Astrocyte (in vitro differentiated cells and primary cell): ENCODE measurements around the gene VDR. TPM values are rescaled to one million over a fixed set of nuclear protein-coding genes. Genes with fewer than 3 reads are reported as not detected.

Experiments
- DNase-seq: peaks from one replicate; pipeline ENCODE4 v3.0.0-alpha.2; 2010; ENCODE audit warnings: low read depth
- FAIRE-seq: peaks from 2 replicates; lab custom pipeline; 2011; peaks lifted over from hg19 to GRCh38; lab: Jason Lieb, UNC
- H2AFZ ChIP-seq: 2 replicates; pipeline ENCODE4 v1.6.0; 2012; ENCODE audit warnings: low read depth, low read length, inconsistent platforms
- H3K27ac ChIP-seq: 2 replicates; pipeline ENCODE4 v1.5.1; 2011; ENCODE audit warnings: low read depth, low read length, inconsistent platforms
- H3K27me3 ChIP-seq: 2 replicates; pipeline ENCODE4 v1.6.0; 2011; ENCODE audit warnings: low read length, inconsistent platforms; ENCODE audit not compliant: insufficient read depth
- H3K36me3 ChIP-seq: 2 replicates; pipeline ENCODE4 v1.5.1; 2011; ENCODE audit warnings: low read length, inconsistent platforms; ENCODE audit not compliant: insufficient read depth
- H3K4me1 ChIP-seq: 2 replicates; pipeline ENCODE4 v1.5.1; 2011; ENCODE audit warnings: low read length, inconsistent platforms; ENCODE audit not compliant: insufficient read depth
- H3K4me2 ChIP-seq: 2 replicates; pipeline ENCODE4 v1.6.0; 2012; ENCODE audit warnings: low read length, inconsistent platforms
- H3K4me3 ChIP-seq: 2 replicates; pipeline ENCODE4 v1.5.1; 2011; ENCODE audit warnings: low read depth, mild to moderate bottlenecking, low read length, inconsistent platforms; ENCODE audit not compliant: insufficient read depth
- H3K79me2 ChIP-seq: 2 replicates; pipeline ENCODE4 v1.6.0; 2012; ENCODE audit warnings: mild to moderate bottlenecking, low read length, inconsistent platforms; ENCODE audit not compliant: insufficient read depth
- H3K9ac ChIP-seq: 2 replicates; pipeline ENCODE4 v1.6.0; 2012; ENCODE audit warnings: mild to moderate bottlenecking, low read length, inconsistent platforms
- H3K9me3 ChIP-seq: 2 replicates; pipeline ENCODE4 v1.5.1; 2012; ENCODE audit warnings: low read depth, mild to moderate bottlenecking, low read length, inconsistent platforms; ENCODE audit not compliant: insufficient read depth
- H4K20me1 ChIP-seq: 2 replicates; pipeline ENCODE4 v1.6.0; 2012; ENCODE audit warnings: low read length, inconsistent platforms; ENCODE audit not compliant: insufficient read depth
- H3K27ac Mint-ChIP-seq: one replicate; pipeline ENCODE4 v1.8.0; 2021; ENCODE audit warnings: mild to moderate bottlenecking, mixed read lengths; ENCODE audit not compliant: unreplicated experiment
- H3K27me3 Mint-ChIP-seq: one replicate; pipeline ENCODE4 v1.8.0; 2021; ENCODE audit warnings: low read depth, mixed read lengths; ENCODE audit not compliant: unreplicated experiment
- H3K36me3 Mint-ChIP-seq: one replicate; pipeline ENCODE4 v1.8.0; 2021; ENCODE audit warnings: low read depth, mixed read lengths; ENCODE audit not compliant: unreplicated experiment
- H3K4me1 Mint-ChIP-seq: one replicate; pipeline ENCODE4 v1.8.0; 2021; ENCODE audit warnings: low read depth, mixed read lengths; ENCODE audit not compliant: unreplicated experiment
- H3K4me3 Mint-ChIP-seq: one replicate; pipeline ENCODE4 v1.8.0; 2021; ENCODE audit warnings: mild to moderate bottlenecking, moderate library complexity, mixed read lengths; ENCODE audit not compliant: unreplicated experiment
- H3K9me3 Mint-ChIP-seq: one replicate; pipeline ENCODE4 v1.8.0; 2021; ENCODE audit warnings: mild to moderate bottlenecking, mixed read lengths; ENCODE audit not compliant: unreplicated experiment
- CTCF ChIP-seq: IDR thresholded peaks from 2 replicates; pipeline ENCODE4 v1.5.1; 2011; ENCODE audit warnings: low read depth, mild to moderate bottlenecking, inconsistent platforms, low read length, moderate library complexity; ENCODE audit not compliant: insufficient read depth
- EZH2 ChIP-seq: IDR thresholded peaks from 2 replicates; pipeline ENCODE4 v1.6.1; 2012; ENCODE audit warnings: mild to moderate bottlenecking, low read length, inconsistent platforms; ENCODE audit not compliant: insufficient read depth
- total RNA-seq: library from RNA; stranded (reverse); gene quantifications from 2 replicates; pipeline ENCODE4 v1.2.1, GENCODE V29; 2021

Gene VDR
- total RNA-seq, 1 donor from 2014 or later: 6.6 TPM

- no peak overlapping the region for H3K4me2 ChIP-seq
- Mint-ChIP-seq H3K9me3 (no peaks in the 10 kb centered on the region), H3K4me1 (peaks cover 47% of the 10 kb centered on the region), H3K36me3 (peaks cover 11% of the 10 kb centered on the region), H3K4me3 (no peak overlapping the region), H3K27ac (no peak overlapping the region), H3K27me3 (no peaks in the 10 kb centered on the region)
- no peaks in the 10 kb centered on the region for H3K9me3 ChIP-seq
- no peak overlapping the region for H3K4me3 ChIP-seq
- H3K4me1 ChIP-seq: peaks cover 31% of the 10 kb centered on the region
- DNase-seq (no peak), FAIRE-seq (no peak)
- no peak overlapping the region for H2AFZ ChIP-seq
- TF ChIP-seq EZH2 (no peak), CTCF (no peak)
- no peaks in the 10 kb centered on the region for H3K36me3 ChIP-seq
- H3K27me3 ChIP-seq: no peaks in the 10 kb centered on the region
- H4K20me1 ChIP-seq: peaks cover 97% of the 10 kb centered on the region
- peaks cover 100% of the 10 kb centered on the region for H3K79me2 ChIP-seq
- no peak overlapping the region for H3K9ac ChIP-seq
- H3K27ac ChIP-seq: no peak overlapping the region
These were observed 99.4 kb downstream of the VDR start for GRCh38 chr12:47805417-47805816.

GRCh38 chr12:47804171-47804570 is 100.6 kb downstream of the VDR start:
- Histone ChIP-seq H3K9me3 (no peaks in the 10 kb centered on the region), H3K4me1 (peaks cover 25% of the 10 kb centered on the region), H3K27me3 (no peaks in the 10 kb centered on the region), H3K79me2 (peaks cover 100% of the 10 kb centered on the region), H3K27ac (no peak overlapping the region), H3K9ac (no peak overlapping the region), H3K4me2 (no peak overlapping the region), H3K4me3 (no peak overlapping the region), H2AFZ (no peak overlapping the region), H3K36me3 (no peaks in the 10 kb centered on the region), H4K20me1 (peaks cover 100% of the 10 kb centered on the region)
- Mint-ChIP-seq H3K27ac (no peak overlapping the region), H3K9me3 (no peaks in the 10 kb centered on the region), H3K27me3 (no peaks in the 10 kb centered on the region), H3K36me3 (peaks cover 11% of the 10 kb centered on the region), H3K4me3 (no peak overlapping the region), H3K4me1 (peaks cover 40% of the 10 kb centered on the region)
- FAIRE-seq (no peak), DNase-seq (no peak)
- TF ChIP-seq EZH2 (no peak), CTCF (no peak)

GRCh38 chr12:47803191-47803875 is 101.5 kb downstream of the VDR start:
- H3K9ac ChIP-seq: no peak overlapping the region

More at GRCh38 chr12:47803191-47803875, 101.5 kb downstream of the VDR start:
- Histone ChIP-seq H3K27ac (no peak overlapping the region), H3K4me3 (no peak overlapping the region), H2AFZ (no peak overlapping the region), H3K4me1 (peaks cover 17% of the 10 kb centered on the region), H3K9me3 (no peaks in the 10 kb centered on the region), H3K36me3 (peaks cover 2% of the 10 kb centered on the region), H4K20me1 (peaks cover 100% of the 10 kb centered on the region), H3K79me2 (peaks cover 100% of the 10 kb centered on the region), H3K4me2 (no peak overlapping the region), H3K27me3 (no peaks in the 10 kb centered on the region)
- no peak overlapping the region for H3K27ac Mint-ChIP-seq
- no peaks in the 10 kb centered on the region for H3K9me3 Mint-ChIP-seq
- no peak for FAIRE-seq
- H3K4me3 Mint-ChIP-seq: no peak overlapping the region
- H3K27me3 Mint-ChIP-seq: no peaks in the 10 kb centered on the region
- no peak for DNase-seq
- H3K36me3 Mint-ChIP-seq: peaks cover 12% of the 10 kb centered on the region
- peaks cover 32% of the 10 kb centered on the region for H3K4me1 Mint-ChIP-seq
- TF ChIP-seq CTCF: no peak
- TF ChIP-seq EZH2: no peak
